NCI-H187 treated with DMSO at 0.1 percent for 48 hours (cell line): ENCODE data around the gene HNRNPA0.

Experiments
- DNase-seq: peaks from one replicate; lab custom pipeline; 2025; lab: John Stamatoyannopoulos, UW

The HNRNPA0 gene

GRCh38 chr5:137727623-137728022 lies 26.5 kb downstream of the HNRNPA0 start:
- no peak for DNase-seq

DNA sequence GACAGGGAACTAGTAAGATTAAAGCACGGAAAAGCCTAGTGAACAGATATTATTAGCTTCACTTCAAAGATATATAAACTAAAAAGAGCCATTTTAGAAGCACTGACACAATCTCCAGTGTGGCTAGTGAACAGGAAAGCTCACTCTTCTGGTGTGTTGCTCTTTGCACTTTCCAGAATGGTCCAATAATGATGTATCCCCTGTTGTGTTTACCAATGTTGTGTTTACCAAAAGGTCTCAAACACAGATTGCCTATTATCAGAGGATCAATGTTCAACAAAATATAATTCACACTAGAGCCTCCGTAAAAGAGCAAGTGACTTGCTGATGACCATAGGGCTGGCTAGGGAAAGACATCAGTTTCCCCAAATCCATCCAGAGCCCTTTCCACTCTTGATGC lies 29.9 kb downstream of the HNRNPA0 start:
- no peak for DNase-seq

DNA sequence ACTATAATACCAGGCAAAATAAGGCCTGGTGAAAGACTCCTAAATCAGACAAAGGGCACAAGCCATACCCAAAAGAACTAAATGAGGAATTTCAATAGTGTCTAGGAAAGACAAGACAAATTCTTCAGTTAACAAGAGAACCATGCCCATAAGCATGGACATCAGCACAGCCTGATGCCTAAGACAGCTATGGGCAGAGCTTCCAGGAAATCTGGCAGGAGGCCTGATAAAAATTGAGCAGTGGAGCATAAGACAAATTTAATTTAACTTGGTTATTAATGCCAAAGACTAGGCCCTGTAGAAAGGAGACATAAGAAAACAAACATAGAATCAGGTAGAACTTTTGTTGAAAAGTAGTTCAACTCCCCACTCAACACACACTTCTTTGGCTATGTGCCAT lies 35.6 kb downstream of the HNRNPA0 start:
- DNase-seq, result no peak

- no peak for DNase-seq
Observed at GRCh38 chr5:137716337-137716736, 37.8 kb downstream of the HNRNPA0 start.

- no peak for DNase-seq
Observed at GRCh38 chr5:137715456-137715855, 38.7 kb downstream of the HNRNPA0 start.

GRCh38 chr5:137714946-137715345 lies 39.2 kb downstream of the HNRNPA0 start:
- no peak for DNase-seq

- DNase-seq, result no peak
Observed at GRCh38 chr5:137714494-137714893, 39.7 kb downstream of the HNRNPA0 start.

DNA sequence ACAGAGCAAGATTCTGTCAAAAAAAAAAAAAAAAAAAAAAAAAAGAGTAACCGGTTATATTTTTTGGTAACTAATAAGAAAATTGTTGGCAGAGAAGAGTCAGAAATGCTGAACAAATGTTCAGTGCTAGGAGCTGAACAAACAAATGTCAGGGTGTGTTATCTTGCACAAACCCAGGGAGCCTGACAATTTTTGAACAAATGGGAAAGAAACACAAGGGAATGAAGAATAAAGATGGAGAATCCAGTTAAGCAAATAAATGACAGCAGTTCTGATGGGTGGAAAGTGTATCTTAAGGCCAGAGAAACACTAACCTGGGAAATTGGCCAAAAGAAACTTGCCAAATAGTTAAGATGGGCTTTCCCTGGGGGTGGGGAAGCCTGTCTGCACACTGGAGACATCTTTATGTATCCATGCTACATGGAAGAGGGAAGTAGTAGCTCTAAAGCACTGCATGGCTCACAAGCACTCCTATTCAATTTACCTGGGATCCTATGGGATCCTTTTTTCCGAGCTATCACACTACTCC lies 42.0 kb downstream of the HNRNPA0 start:
- DNase-seq, result no peak

DNA sequence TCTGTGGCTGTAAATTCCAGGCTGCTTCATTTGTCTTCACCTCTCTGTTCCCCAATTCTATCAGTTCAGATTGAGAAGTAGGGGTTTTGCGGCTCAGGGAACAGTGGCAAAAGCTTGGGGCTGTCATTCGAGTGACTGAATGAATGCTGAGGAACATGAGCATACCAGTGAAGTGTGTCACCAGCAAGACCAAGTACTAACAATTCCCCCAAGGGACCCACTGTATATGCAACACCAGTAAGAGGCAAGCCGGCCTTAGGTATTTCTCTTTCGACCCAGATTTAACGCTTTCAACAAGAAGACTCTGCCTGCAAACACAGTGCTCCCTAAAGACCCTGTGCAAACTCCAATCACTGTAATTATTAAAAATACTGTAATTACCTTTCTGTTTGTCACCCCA lies 44.1 kb downstream of the HNRNPA0 start:
- no peak for DNase-seq

DNA sequence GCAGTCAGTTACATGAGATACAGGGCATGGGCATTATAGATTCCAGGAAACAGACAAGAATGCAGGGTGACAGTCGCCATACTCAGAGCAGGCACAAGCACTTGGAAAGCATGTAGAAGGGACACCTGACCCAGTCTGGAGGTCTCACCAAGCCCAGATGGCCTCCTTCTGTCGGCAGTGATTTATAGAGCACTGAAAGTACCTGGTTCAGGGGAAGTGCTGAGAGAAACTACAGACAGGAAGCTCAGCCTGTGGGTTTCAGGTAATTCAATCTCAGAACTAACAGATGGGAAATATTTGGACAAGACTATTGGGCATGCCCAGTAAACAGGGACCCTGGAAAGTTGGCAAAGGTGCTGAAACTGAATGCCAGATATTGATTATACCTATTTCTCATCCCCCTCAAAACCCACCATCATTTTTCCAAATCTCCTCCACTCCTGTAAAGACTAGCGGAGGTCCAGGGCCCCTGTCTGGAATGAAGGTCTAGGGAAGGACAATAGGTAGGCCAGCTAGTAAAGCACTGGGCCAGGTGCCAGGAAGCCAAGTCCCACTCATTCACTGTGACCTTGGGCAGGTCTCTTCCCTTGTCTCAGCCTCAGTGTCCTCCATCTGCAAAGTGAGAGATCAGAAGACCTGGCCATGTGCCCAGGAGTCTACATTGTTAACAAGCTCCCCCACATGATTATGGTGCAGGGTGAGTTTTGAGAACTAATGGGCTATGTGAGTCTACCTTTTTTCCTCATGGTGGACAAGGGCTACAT lies 45.2 kb downstream of the HNRNPA0 start:
- DNase-seq, result no peak

DNA sequence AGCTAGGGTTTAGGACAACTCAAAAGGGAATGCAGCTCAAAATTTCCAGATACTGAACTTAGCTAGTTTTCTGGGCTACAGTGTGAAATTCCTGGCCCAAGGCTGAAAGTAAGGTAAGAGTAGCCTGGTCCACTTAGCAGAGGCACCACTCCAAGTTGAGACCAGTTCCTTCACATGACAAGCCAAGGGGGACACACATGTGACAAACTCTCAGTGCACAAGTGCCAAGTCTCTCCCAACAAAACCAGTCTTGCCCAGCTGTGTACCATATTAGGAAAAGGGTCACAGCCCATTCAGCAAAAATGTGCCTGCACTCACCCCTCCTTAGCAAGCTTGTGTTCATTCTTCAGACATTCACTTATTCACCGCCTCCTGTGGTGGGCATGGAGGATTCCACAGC lies 46.1 kb downstream of the HNRNPA0 start:
- no peak for DNase-seq

GRCh38 chr5:137706841-137707240 lies 47.3 kb downstream of the HNRNPA0 start:
- DNase-seq, result no peak

- DNase-seq, result no peak
Observed at GRCh38 chr5:137705106-137705505, 49.1 kb downstream of the HNRNPA0 start.

DNA sequence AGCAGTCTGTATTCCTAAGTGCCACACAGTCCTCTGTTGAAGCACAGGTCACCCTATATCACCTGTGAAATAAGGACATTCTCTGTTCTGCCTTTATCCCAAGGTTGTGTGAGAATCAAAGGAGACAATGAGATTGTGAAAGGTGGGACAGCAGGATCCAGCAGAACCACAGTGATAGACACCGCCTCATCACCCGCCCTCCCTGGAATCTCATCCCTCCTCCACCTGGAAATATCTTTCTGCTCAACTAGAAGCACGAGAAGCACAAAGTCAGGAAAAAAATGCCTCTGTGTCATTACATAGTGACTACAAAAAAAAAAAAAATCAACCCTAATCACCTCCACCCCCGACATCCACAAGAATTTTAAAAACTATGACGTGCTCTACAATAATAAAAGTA lies 50.6 kb downstream of the HNRNPA0 start:
- DNase-seq, result no peak

GRCh38 chr5:137700282-137700680 lies 53.9 kb downstream of the HNRNPA0 start:
- DNase-seq, result no peak

- no peak for DNase-seq
Observed at GRCh38 chr5:137699336-137700281, 54.6 kb downstream of the HNRNPA0 start.

- DNase-seq, result no peak
Observed at GRCh38 chr5:137696481-137696880, 57.7 kb downstream of the HNRNPA0 start.

- no peak for DNase-seq
Observed at GRCh38 chr5:137695651-137696428, 58.3 kb downstream of the HNRNPA0 start.
